Colonic mucosa (tissue), 4 donors: ENCODE measurements around the gene SLCO3A1. TPM values are rescaled to one million over a fixed set of nuclear protein-coding genes. Genes with fewer than 3 reads are reported as not detected.

Source experiments
- DNase-seq: peaks from one replicate; pipeline ENCODE4 v3.0.0-alpha.2; 2020
- H3K27ac ChIP-seq: fragments of 200-600 bp; one replicate; pipeline ENCODE4 v1.8.0; 2021
- H3K27me3 ChIP-seq: fragments of 200-600 bp; one replicate; pipeline ENCODE4 v1.8.0; 2021
- H3K36me3 ChIP-seq: fragments of 200-600 bp; one replicate; pipeline ENCODE4 v1.8.0; 2021
- H3K4me1 ChIP-seq: fragments of 200-600 bp; one replicate; pipeline ENCODE4 v1.8.0; 2021; ENCODE audit warnings: mild to moderate bottlenecking
- H3K4me3 ChIP-seq: fragments of 200-600 bp; one replicate; pipeline ENCODE4 v1.8.0; 2021
- H3K9ac ChIP-seq, 2 donors: one replicate each; pipeline ENCODE4 v1.7.0; 2013; ENCODE audit warnings: control low read depth in 2 of 2, low read depth in 2 of 2, low read length in 2 of 2
- H3K9me3 ChIP-seq: fragments of 200-600 bp; one replicate; pipeline ENCODE4 v1.8.0; 2021
- intact Hi-C: fragments of 100-400 bp; cut with DNase I; formaldehyde crosslinking; loops from one replicate; pipeline ENCODE4 v1.14.1; 2022
- total RNA-seq, 2 donors: library from RNA; stranded (reverse); fragmentation: NEBNext Ultra II Directional in 1 of 2; extraction: Animal tissue kit (Norgen Biotek cat#: 25700) in 1 of 2; gene quantifications; one replicate each; pipeline ENCODE4 v1.2.1, GENCODE V29; 2021
- TF ChIP-seq, protein P1 (sequence below): fragments of 200-600 bp; IDR thresholded peaks from one replicate; pipeline ENCODE4 v1.8.0; 2022; ENCODE audit warnings: antibody characterized with exemption, mild to moderate bottlenecking
- donor health status: healthy.
- donor health status: DM: no; HTN: no; CAD: no.
- donor health status: DM: no; HTN: no; CAD: no.

Gene SLCO3A1
- total RNA-seq, 2 donors from 2014 or later = 11.4 to 24.6 TPM

GRCh38 chr15:92164327-92165000 lies 311.0 kb downstream of the SLCO3A1 start:
- H3K9me3 ChIP-seq = no peaks in the 10 kb centered on the region
- no peak overlapping the region for H3K4me3 ChIP-seq
- TF ChIP-seq, protein P1, sequence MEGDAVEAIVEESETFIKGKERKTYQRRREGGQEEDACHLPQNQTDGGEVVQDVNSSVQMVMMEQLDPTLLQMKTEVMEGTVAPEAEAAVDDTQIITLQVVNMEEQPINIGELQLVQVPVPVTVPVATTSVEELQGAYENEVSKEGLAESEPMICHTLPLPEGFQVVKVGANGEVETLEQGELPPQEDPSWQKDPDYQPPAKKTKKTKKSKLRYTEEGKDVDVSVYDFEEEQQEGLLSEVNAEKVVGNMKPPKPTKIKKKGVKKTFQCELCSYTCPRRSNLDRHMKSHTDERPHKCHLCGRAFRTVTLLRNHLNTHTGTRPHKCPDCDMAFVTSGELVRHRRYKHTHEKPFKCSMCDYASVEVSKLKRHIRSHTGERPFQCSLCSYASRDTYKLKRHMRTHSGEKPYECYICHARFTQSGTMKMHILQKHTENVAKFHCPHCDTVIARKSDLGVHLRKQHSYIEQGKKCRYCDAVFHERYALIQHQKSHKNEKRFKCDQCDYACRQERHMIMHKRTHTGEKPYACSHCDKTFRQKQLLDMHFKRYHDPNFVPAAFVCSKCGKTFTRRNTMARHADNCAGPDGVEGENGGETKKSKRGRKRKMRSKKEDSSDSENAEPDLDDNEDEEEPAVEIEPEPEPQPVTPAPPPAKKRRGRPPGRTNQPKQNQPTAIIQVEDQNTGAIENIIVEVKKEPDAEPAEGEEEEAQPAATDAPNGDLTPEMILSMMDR = no peak
- no peaks in the 10 kb centered on the region for H3K27me3 ChIP-seq
- intact Hi-C loops = no loop called here
- H3K36me3 ChIP-seq = no peaks in the 10 kb centered on the region
- peak overlapping the region; percentile 24 for H3K27ac ChIP-seq
- peak; percentile 49 for DNase-seq
- H3K9ac ChIP-seq = no peak overlapping the region
- H3K4me1 ChIP-seq = peaks cover 3% of the 10 kb centered on the region

DNA sequence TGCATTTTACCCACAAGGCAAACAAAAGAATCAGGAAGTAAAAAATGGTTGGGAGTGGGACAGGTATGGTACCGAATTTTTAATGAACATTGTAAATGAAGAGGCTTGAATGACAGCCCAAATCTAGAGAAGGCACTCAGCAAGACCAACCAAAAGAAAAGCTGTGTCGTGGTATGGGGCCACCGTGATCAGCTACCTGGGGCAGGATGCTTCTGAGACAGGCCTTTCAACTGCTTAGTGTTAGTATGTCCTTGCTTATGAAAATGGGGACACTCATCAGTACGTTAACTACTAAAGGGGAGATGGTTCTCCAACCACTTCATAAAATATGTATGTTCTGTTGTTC lies 311.5 kb downstream of the SLCO3A1 start:
- intact Hi-C loops = no loop called here
- peaks cover 3% of the 10 kb centered on the region for H3K4me1 ChIP-seq
- H3K36me3 ChIP-seq = no peaks in the 10 kb centered on the region
- no peak for DNase-seq
- TF ChIP-seq, protein P1 = no peak
- H3K9me3 ChIP-seq = no peaks in the 10 kb centered on the region
- H3K4me3 ChIP-seq = no peak overlapping the region
- H3K9ac ChIP-seq = no peak overlapping the region
- no peaks in the 10 kb centered on the region for H3K27me3 ChIP-seq
- peak overlapping the region; percentile 24 for H3K27ac ChIP-seq

DNA sequence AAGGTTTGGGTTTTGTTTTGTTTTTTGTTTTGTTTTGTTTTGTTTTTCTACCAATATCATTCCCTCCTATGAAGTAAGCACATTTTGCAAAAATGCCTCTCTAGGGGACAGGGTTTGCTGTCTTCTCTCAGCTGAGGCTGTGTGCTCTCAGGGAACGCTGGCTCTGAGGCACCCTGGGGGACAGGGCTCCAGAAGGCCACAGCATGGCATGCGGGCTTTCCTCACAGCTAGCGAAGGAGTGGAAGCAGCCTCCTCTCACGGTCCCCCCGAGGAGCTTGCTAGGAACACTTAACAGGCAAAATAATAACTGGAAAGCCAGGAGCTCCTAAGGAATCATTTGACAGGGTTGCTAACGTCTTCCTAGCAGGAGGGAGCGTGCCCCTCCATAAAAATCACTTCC lies 312.5 kb downstream of the SLCO3A1 start:
- TF ChIP-seq, protein P1 = no peak
- Histone ChIP-seq H3K9ac (no peak overlapping the region), H3K4me3 (no peak overlapping the region), H3K4me1 (peaks cover 3% of the 10 kb centered on the region), H3K9me3 (no peaks in the 10 kb centered on the region), H3K27ac (peak overlapping the region; percentile 61), H3K36me3 (no peaks in the 10 kb centered on the region), H3K27me3 (no peaks in the 10 kb centered on the region)
- intact Hi-C loops = no loop called here
- DNase-seq = no peak

GRCh38 chr15:92166751-92167405 lies 313.4 kb downstream of the SLCO3A1 start:
- intact Hi-C loops = no loop called here
- Histone ChIP-seq H3K9me3 (no peaks in the 10 kb centered on the region), H3K36me3 (no peaks in the 10 kb centered on the region), H3K27me3 (no peaks in the 10 kb centered on the region), H3K9ac (no peak overlapping the region), H3K4me3 (no peak overlapping the region), H3K4me1 (peaks cover 3% of the 10 kb centered on the region), H3K27ac (peak overlapping the region; percentile 61)
- TF ChIP-seq, protein P1 = no peak
- peak; percentile 46 for DNase-seq

GRCh38 chr15:92167451-92167850 lies 313.9 kb downstream of the SLCO3A1 start:
- H3K27ac ChIP-seq = peak overlapping the region; percentile 61
- TF ChIP-seq, protein P1 = no peak
- intact Hi-C loops = no loop called here
- H3K9me3 ChIP-seq = no peaks in the 10 kb centered on the region
- no peaks in the 10 kb centered on the region for H3K36me3 ChIP-seq
- no peak overlapping the region for H3K4me3 ChIP-seq
- peaks cover 3% of the 10 kb centered on the region for H3K4me1 ChIP-seq
- DNase-seq = peak; percentile 80
- no peak overlapping the region for H3K9ac ChIP-seq
- H3K27me3 ChIP-seq = no peaks in the 10 kb centered on the region
